Suppressor macrophage (primary cell): Measurements from ENCODE around the gene BTBD18.

Experiments used
- DNase-seq, 4 experiments: peaks; one replicate each; pipeline ENCODE4 v3.0.0-alpha.2; 2020 to 2022

The BTBD18 gene

GRCh38 chr11:57776031-57776521 lies 24.5 kb upstream of the BTBD18 start:
- no peak for DNase-seq

DNA sequence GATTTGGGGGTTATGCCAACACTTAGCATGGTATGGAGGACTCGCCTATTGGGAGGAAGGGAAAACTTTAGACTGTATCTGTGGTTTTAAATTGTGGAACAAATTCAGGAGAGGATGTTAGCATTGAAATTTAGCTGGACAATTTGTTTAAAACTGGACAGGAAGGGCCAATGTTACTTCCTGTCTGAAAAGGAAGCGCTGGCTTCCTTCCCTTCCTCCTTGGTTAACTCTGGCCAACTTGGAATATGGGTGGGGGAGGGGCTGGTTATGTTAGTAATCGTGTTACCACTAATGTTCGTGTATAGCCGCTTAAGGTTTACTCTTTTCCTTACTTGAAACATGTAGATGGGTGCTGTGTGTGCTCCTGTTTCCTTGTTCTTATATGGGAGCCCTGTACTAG lies 23.9 kb upstream of the BTBD18 start:
- peak in 3 of 4 experiments; percentile 42 to 55 (median 55) for DNase-seq

GRCh38 chr11:57773026-57773598 lies 21.5 kb upstream of the BTBD18 start:
- no peak for DNase-seq

- DNase-seq, result no peak
These were observed 20.9 kb upstream of the BTBD18 start for GRCh38 chr11:57772562-57772961.

DNA sequence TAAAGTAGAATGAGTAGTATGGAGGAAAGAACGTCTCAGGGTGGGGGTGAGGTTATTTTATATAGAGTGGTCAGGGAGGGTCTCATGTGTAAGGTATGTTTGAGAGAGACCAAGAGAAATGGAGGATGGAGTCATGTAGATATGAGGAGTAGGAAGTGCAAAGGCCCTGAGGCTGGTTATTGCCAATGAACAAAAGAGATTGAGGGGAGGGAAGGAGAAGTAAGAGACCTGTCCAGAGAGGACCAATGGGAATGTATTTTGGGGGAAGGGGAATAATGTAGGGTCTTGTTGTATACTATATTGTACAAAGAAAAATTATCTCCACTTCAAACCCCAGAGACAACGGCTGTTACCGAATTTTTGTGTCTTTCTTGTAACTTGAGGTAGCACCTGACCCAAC lies 19.7 kb upstream of the BTBD18 start:
- DNase-seq, result no peak

DNA sequence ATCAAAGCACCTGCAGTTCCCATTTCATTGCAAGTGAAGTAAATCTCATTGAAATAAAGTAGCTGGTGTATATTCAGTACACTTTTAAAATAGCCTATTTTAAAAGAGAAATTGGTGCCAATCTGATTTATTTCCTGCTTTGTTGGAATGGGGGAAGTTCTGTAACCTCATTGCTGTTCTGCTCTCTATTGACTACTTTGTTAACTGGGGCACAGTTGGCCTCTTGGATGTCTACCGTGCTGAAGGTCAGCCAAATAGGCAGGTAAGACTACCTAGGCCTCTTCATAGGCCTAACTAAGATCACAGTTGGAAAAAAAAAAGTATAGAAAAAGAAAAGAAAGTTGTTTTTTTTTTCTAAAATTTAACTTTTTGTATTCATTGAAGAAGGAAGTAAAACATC lies 19.2 kb upstream of the BTBD18 start:
- no peak for DNase-seq

DNA sequence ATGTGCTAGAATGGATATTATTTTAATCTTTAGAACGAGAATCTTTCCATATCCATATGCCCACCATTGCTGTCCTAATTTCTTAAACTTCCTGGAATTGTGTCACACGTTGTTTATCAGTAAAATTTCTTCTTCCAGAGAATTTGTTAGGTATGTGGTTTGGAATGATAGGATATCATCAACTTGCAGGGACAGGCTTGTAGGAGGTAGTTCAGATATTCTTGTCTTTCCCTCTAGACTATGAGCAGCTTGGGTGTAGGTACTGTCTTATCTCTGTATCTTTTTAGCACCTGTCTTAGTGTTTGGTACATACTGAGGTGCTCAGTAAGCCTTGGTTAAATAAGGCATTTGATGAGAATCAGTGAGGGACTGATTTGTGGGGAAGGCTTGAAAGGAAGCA lies 13.4 kb upstream of the BTBD18 start:
- no peak for DNase-seq

- no peak for DNase-seq
These were observed 12.9 kb upstream of the BTBD18 start for GRCh38 chr11:57764566-57764965.

DNA sequence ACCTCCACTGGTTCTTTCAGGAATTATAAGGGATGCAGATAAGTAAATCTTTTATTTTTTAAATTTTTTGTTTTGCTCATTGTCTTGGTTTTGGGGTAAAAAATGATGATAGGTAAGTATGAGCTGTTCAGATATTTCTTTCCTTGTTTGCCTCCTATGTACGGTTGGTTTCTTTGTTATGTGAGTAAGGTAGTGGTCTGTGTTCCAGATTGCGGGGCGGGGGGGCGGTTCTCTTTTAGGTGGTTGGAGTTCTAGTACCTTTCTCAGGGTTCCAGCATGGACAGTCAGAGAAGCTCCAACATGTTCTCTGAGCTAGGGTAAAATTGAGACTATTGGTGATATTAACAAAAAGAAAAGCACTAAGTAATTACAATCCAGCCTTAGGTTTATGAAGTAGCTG lies 12.4 kb upstream of the BTBD18 start:
- DNase-seq, result no peak

- DNase-seq, result peak in 2 of 4 experiments; percentile 28 to 41
These were observed 11.9 kb upstream of the BTBD18 start for GRCh38 chr11:57763568-57763967.

DNA sequence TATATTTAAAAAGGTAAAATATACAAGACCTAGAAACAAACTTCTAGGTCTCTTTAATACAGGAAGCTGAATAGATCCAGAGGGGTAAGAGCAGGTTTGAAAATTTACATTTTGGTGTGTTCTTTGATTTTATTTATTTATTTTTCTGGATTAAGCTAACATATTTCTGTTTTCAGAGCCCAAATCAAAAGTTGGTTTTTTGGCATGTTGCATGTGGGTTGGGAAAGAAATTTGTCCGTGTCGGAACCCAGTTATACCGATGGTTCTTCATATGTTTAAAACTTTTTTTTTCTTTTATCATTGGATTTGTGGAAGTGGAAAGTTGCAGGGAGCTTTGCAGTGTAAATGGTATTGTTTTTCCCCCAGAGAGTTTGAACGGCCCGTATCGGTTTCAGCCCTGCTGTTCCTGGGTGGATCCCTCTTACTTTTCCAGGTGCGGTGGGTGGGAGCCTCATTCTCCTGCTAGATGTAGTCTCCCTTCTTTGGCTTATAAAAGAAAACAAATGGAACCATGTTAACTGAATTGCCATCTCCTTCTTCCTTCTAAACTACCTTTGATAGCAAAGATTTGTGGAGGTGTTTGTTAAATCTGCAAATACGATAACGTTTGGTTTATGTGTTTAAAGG lies 10.7 kb upstream of the BTBD18 start:
- peak in 2 of 4 experiments; percentile 25 to 30 for DNase-seq

DNA sequence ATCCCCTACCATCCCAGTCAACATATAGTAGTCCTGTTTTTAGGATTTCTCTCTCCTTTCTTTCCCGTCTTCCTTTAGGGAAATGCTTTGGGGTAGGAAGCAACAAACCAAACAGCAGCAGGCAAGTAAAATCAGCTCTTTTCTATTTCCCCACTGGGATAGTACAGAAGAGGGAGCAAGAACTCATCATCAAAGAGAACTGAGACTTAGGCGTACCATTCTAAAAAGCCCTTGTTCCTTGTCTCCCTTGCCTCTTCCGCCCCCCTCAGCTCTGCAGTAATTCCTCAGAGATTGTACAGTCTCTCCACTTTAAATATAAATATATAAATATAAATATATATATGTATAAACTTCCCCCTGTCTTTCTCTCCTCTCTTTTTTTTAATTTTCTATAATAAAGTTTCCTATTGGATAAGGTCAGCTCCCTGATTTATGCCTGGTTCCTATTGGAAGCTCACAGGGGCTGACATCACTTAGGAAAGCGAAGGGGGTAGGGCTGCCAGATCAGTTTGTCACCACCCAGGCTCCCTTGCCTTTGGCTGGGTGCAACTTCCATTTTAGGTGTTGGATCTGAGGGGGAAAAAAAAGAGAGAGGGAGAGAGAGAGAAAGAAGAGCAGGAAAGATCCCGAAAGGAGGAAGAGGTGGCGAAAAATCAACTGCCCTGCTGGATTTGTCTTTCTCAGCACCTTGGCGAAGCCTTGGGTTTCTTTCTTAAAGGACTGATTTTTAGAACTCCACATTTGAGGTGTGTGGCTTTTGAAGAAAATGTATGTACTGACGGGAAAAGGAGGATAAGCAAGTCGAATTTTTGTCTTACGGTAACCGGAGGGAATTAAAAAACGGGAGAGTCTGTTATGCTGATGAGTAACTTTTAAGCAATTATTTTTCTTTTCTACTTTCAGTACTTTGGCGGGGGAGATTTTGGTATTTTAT lies 9.9 kb upstream of the BTBD18 start, which contains the start of gene CTNND1:
Gene CTNND1, plus strand, starts transcription at position 502 of the 934 bp plus-strand sequence. CDS start 29,677 bp downstream, outside the sequence.
- DNase-seq, result peak; percentile 92 to 97 (median 94)

DNA sequence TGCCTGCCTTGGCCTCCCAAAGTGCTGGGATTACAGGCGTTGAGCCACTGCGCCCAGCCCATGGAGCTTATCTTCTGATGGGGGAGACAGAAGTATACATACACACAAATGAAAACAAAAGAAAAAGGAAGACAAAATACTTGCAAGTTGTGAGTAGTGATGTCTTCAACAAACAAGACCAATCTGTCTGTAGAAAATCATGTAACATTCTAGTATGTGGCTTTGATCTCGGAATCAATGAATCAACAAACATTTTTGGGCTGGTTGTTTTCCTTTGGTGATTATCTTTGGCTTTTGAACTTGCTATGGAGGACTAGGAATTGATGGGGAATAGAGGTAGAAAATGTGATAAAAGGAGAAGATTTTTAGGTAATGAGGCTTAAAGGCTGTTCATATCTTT lies 6.6 kb upstream of the BTBD18 start:
- no peak for DNase-seq

- no peak for DNase-seq
These were observed 1.3 kb upstream of the BTBD18 start for GRCh38 chr11:57752954-57753353.

DNA sequence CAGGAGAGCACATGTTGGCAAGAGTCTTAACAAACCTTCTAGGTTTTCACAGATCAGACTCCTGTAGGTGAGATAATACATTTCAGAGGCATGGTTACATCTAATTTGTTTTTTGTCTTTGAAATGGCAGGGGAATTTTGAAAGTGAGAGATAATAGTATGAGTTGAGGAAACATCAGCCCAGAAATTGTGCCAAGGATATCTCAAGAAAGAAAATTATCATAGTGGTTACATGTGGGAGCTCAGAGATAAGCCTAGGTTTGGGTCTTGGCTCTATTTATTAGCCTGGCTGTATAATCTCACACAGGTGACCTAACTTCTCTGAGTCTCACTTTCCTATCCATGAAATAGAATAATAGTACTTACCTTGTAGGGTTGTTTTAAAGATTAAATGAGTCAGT lies 443 bp downstream of the BTBD18 start:
- no peak for DNase-seq

DNA sequence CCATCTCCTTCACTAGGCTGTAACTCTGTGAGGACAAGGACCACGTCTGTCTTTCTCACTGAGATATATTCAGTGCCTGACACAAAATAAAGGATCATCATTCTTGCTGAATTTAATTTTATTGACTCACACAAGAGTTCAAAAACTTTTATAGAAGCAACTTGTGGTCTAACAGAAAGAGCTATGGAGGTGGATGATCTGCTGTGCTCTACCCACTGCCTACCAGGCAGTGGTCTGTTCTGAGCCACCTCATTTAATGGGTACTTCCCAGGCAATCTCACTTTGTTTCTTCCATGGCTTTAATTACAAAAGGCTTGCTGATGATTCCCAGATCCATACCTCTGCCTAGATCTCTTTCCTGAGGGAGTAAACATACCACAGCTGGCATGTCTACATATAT lies 4.7 kb downstream of the BTBD18 start:
- DNase-seq, result no peak

- no peak for DNase-seq
These were observed 6.4 kb downstream of the BTBD18 start for GRCh38 chr11:57745206-57745605.

DNA sequence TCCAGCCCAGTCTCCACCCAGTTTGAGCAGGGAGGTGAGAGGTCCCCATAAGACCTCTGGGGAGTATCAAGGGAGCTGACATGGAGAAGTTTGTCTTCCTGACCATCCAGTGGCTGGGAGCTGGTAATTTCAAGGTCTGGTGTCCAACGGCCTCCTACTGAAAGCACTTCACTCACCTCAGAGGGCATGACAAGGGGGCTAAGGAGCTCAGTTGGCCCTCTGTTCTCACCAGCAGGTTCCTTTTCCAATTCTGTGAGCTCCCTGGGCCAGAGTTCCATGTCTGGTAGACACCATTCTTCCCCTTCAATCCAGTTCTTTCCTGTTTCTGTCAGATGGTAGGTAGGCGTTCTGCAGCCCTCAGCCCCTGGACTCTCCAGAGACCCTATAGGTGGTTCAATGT lies 7.3 kb downstream of the BTBD18 start:
- no peak for DNase-seq

- DNase-seq, result peak in 1 of 4 experiments; percentile 3
These were observed 9.5 kb downstream of the BTBD18 start for GRCh38 chr11:57742087-57742452.

DNA sequence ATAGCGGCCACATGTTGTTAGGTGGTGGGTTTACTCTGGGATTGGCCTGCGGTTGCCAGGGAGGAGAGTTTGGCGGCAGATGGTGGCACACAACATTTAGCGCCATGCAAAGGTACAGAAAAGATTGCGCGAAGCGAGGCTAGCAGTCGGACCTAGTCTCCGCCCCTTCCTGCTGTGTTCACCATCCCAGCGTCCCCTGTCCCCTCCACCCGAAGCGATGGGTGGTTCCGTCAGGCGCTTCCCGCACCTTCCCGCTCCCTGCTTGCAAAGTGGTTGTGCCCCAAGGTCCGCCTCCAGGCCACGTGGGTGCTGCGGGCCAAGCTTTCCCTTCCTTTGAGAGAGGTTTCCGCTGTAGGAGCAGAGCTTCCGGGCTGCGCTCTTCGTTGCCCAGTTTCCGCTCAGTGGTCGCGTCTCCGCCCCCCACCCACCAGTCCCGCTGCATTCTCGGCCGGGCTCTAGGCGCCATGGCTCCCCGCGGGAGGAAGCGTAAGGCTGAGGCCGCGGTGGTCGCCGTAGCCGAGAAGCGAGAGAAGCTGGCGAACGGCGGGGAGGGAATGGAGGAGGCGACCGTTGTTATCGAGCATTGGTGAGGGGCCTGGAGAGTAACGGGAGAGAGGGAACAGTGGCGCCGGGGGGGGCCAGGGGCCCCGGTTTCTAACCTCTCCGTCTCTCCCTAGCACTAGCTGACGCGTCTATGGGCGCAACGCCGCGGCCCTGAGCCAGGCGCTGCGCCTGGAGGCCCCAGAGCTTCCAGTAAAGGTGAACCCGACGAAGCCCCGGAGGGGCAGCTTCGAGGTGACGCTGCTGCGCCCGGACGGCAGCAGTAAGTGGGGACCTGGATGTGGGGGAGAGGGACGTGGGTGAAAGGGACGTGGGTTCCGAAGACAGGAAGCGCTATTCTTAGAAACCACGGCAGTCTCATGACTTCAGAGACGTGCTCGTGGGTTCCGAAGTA lies 10.2 kb downstream of the BTBD18 start, which contains the start of gene SELENOH:
Gene SELENOH, plus strand, starts transcription at position 360 of the 955 bp plus-strand sequence. Its CDS starts 105 bp downstream, at position 465.
- DNase-seq, result peak; percentile 96 to 99 (median 98)

DNA sequence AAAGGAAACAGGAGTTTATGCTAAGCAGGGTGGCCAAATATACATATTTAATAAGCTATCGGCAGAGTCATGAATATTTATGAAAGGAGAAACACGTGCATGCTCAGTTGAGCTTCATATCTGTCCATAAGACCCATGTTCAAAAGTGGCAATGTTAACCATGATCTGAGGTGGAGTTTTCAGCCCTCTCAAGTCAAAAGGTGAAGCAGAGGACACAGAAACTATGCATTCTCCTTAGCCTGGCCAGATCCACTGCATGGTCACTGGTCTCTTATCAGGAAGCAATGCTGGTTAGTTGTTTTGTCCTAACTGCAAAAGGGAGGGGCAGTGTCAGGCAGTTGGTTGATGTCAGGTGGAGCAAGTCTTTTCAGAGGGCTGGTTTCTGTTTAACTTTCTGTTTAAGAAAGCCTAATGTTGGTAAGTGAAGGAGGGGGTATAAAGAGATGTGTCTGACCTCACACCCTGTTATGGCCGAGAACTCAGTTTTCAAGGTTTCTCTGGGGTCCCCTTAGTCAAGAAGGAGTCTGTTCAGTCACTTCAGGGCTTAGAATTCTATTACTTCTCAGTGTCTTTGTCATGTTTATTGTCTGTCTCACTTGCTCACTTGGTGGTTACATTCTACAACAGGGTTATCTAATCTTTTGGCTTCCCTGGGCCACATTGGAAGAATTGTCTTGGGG lies 15.9 kb downstream of the BTBD18 start:
- DNase-seq, result no peak
